Tibial nerve (tissue), 3 donors: Measurements from ENCODE around the gene NUTF2.

Experiments
- POLR2A ChIP-seq, 2 donors: fragments of 450-650 bp; IDR thresholded peaks; one replicate each; pipeline ENCODE4 v1.6.1; 2017; ENCODE audit warnings: antibody characterized with exemption in 2 of 2, mild to moderate bottlenecking in 2 of 2, moderate library complexity in 2 of 2
- TF ChIP-seq, protein P1 (sequence below), 5 experiments: fragments of 200-600 bp in 3 of 5; fragments of 450-650 bp in 2 of 5; sonication (generic) in 3 of 5; IDR thresholded peaks; one replicate each; pipeline ENCODE4 v1.5.1; 2016 to 2019; ENCODE audit warnings: antibody characterized with exemption in 5 of 5, mild to moderate bottlenecking in 3 of 5, moderate library complexity in 2 of 5

DNA sequence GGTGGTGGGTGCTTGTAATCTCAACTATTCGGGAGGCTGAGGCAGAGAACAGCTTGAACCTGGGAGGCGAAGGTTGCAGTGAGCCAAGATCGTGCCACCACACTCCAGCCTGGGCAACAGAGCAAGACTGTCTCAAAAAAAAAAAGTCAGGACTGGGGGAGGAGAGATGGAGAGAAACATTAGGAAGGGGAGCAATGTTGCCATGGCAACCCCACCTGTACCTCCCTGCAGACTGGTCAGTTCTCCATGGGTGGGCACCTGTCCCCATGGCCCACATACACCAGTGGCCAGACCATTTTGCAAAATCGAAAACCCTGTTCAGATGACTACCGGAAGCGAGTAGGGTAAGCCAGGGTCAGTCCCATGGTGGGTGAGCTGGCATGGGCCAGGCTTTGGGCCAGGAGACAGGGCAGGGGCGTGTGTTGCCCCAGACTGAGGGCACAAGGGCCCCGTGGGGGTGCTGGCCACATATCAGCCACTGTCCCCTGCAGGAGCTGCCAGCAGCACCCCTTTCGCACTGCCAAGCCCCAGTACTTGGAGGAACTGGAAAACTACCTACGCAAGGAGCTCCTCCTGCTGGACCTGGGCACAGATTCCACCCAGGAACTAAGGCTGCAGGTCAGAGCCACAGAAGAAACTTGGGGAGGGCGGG lies 26.0 kb upstream of the NUTF2 start:
- TF ChIP-seq POLR2A (IDR thresholded peaks at IDR 0.05), result no peak
- TF ChIP-seq, protein P1, sequence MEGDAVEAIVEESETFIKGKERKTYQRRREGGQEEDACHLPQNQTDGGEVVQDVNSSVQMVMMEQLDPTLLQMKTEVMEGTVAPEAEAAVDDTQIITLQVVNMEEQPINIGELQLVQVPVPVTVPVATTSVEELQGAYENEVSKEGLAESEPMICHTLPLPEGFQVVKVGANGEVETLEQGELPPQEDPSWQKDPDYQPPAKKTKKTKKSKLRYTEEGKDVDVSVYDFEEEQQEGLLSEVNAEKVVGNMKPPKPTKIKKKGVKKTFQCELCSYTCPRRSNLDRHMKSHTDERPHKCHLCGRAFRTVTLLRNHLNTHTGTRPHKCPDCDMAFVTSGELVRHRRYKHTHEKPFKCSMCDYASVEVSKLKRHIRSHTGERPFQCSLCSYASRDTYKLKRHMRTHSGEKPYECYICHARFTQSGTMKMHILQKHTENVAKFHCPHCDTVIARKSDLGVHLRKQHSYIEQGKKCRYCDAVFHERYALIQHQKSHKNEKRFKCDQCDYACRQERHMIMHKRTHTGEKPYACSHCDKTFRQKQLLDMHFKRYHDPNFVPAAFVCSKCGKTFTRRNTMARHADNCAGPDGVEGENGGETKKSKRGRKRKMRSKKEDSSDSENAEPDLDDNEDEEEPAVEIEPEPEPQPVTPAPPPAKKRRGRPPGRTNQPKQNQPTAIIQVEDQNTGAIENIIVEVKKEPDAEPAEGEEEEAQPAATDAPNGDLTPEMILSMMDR (IDR thresholded peaks at IDR 0.05), result no peak
